ENCODE results near the gene ABCB9. TPM values are rescaled to one million over a fixed set of nuclear protein-coding genes. Genes with fewer than 3 reads are reported as not detected.

ABCB9 gene
- total RNA-seq, 1 experiment from 2014 or later = 4.6 TPM

GRCh38 chr12:122996188-122996601, 29.9 kb upstream of the ABCB9 start:
- Mint-ChIP-seq H3K27me3 (ENCODE audit: low read depth) (no peaks in the 10 kb centered on the region; the same call in none of the 2 replicates), H3K9me3 (no peaks in the 10 kb centered on the region), H3K36me3 (ENCODE audit: insufficient read depth in 1 of 3, low read depth in 3 of 3) (no peaks in the 10 kb centered on the region), H3K27ac (no peak overlapping the region; a peak in 1 of 7 replicates), H3K4me3 (no peak overlapping the region), H3K4me1 (0 out of 4 replicates have a peak, but pooled peaks cover 0 to 5% of the 10 kb centered on the region in 2 experiments)
- no CpG with 5 or more reads among the region's 7 CpGs for WGBS (ENCODE audit: extremely low coverage, insufficient read length, low lambda C conversion rate)
- TF ChIP-seq CTCF (conservative IDR thresholded peaks at IDR 0.05) = no peak
- H3K79me1 ChIP-seq (ENCODE audit: insufficient read depth, low read depth, low read length, poor library complexity, severe bottlenecking) = no peaks in the 10 kb centered on the region
- no peak overlapping the region for H3K18ac ChIP-seq (ENCODE audit: insufficient read length, low read depth, low read length)
- H3K27me3 ChIP-seq (ENCODE audit: insufficient read depth, low read length) = no peaks in the 10 kb centered on the region
- H2AK5ac ChIP-seq (ENCODE audit: insufficient read length, low read length) = no peak overlapping the region
- H4K20me1 ChIP-seq (ENCODE audit: control insufficient read depth, insufficient read depth, insufficient read length) = no peaks in the 10 kb centered on the region
- H2BK15ac ChIP-seq (ENCODE audit: low read depth, low read length) = no peak overlapping the region
- no peak overlapping the region for H3K14ac ChIP-seq (ENCODE audit: insufficient read depth, low read length)
- no peak overlapping the region for H3K27ac ChIP-seq (ENCODE audit: insufficient read length, low read depth, low read length)
- DNase-seq = no peak
- no peak overlapping the region for H2AFZ ChIP-seq (ENCODE audit: low read length)
- H3K4me1 ChIP-seq (ENCODE audit: insufficient read depth, low read length) = no peaks in the 10 kb centered on the region
- H2BK120ac ChIP-seq (ENCODE audit: low read depth, low read length, poor library complexity, severe bottlenecking) = no peak overlapping the region
- no peak overlapping the region for H3K9ac ChIP-seq (ENCODE audit: extremely low read depth, insufficient read length, low read length)
- H3K23ac ChIP-seq (ENCODE audit: insufficient read length, low read depth, low read length) = no peak overlapping the region
- no peaks in the 10 kb centered on the region for H3K79me2 ChIP-seq (ENCODE audit: insufficient read depth, low read length)
- no peak overlapping the region for H3K56ac ChIP-seq (ENCODE audit: insufficient read length, low read depth, low read length)
- H2BK5ac ChIP-seq (ENCODE audit: insufficient read length, low read length) = no peak overlapping the region
- H3T11ph ChIP-seq (ENCODE audit: low read length) = no peak overlapping the region
- H3K9me3 ChIP-seq (ENCODE audit: control insufficient read depth, low read depth, low read length) = no peaks in the 10 kb centered on the region
- no peak overlapping the region for H2BK20ac ChIP-seq (ENCODE audit: low read depth, low read length, poor library complexity, severe bottlenecking)
- H3K4me2 ChIP-seq (ENCODE audit: insufficient read depth, insufficient read length, low read length) = no peak overlapping the region
- no peak overlapping the region for H4K8ac ChIP-seq (replicated peaks; ENCODE audit: insufficient read length, low read depth, low read length)
- no peaks in the 10 kb centered on the region for H3K23me2 ChIP-seq (ENCODE audit: insufficient read length, low read depth, low read length, poor library complexity, severe bottlenecking)
- no peak overlapping the region for H3K4ac ChIP-seq (ENCODE audit: low read depth, low read length)
- H2BK12ac ChIP-seq (ENCODE audit: insufficient read length, low read depth, low read length) = no peak overlapping the region
- no peak overlapping the region for H4K5ac ChIP-seq (ENCODE audit: insufficient read length, low read depth, low read length)
- no peak overlapping the region for H4K91ac ChIP-seq (ENCODE audit: insufficient read length, low read depth, low read length)
